HG02885 (cell line): Measurements from ENCODE around the gene MRPL51.
"Not testable (repeated sequence)": the region's sequence is repeated elsewhere in the genome, so short reads cannot be mapped to it uniquely, and the experiment has no call there.

Experiments used
- ATAC-seq: cut with Tn5 transposase; IDR thresholded peaks from one replicate; pipeline ENCODE4 v1.9.1; 2021; ENCODE audit warnings: mild to moderate bottlenecking; ENCODE audit not compliant: unreplicated experiment, poor library complexity

The MRPL51 gene

GRCh38 chr12:6490673-6491072 is 2.4 kb downstream of the MRPL51 start:
- ATAC-seq, result not testable (repeated sequence)

GRCh38 chr12:6489449-6489848 is 3.6 kb downstream of the MRPL51 start:
- no peak for ATAC-seq

DNA sequence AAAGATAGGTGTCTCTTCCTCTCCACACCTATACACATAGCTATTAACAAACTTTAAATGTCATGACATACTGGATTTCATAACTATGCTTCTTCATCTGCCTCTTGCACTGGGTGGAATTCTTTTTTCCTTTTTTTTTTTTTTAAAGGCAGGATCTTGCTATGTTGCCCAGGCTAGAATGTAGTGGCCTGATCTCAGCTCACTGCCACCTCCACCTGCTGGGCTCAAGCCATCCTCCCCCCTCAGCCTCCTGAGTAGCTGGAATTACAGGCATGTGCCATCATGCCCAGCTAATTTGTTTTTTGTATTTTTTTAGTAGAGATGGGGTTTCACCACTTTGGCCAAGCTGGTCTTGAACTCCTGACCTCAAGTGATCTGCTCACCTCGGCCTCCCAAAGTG is 4.8 kb downstream of the MRPL51 start:
- no peak for ATAC-seq

GRCh38 chr12:6478416-6478815 is 14.6 kb downstream of the MRPL51 start:
- ATAC-seq, result no peak

- not testable (repeated sequence) for ATAC-seq
Measured at GRCh38 chr12:6477601-6478377, 15.3 kb downstream of the MRPL51 start.

DNA sequence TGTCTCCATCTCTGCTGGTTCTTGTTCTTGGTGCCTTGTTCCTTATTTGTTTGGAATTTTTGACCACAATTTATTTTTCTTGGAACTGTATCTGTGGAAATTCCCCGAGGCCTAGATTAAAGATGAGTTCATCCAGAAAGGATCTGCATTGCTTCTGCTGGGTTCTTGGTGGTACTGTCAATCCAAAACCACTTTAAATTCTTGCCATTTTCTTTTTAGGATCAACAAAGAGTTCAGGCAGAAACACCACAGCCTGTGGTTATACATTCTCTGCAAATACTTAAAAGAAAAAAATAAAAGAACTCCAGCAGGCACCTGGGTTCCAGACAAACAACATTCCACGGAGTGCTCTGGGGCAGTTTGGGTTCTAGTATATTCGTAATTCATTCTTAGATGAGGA is 16.6 kb downstream of the MRPL51 start:
- no peak for ATAC-seq

GRCh38 chr12:6475233-6475975 is 17.7 kb downstream of the MRPL51 start:
- ATAC-seq, result not testable (repeated sequence)

- no peak for ATAC-seq
Measured at GRCh38 chr12:6472491-6472890, 20.6 kb downstream of the MRPL51 start.

DNA sequence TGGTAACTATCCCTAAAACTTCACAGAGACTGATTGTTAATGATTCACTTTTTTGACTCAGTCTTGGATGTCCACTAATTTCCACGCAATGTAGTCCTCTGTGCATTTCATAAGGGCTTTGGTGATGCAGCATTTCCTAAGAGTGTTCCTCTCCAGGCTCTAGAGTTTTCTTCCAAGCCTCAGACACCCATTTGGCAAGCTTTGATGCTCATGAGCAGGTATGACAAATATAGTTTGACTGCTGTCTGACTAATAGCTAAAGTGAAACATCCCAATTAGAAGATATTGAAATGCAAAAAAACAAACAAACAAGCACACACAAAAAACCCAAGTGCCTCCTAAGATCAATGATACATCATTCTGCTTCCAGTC is 21.1 kb downstream of the MRPL51 start:
- ATAC-seq, result no peak

- peak; percentile 90 for ATAC-seq
Measured at GRCh38 chr12:6470375-6471163, 22.5 kb downstream of the MRPL51 start, which contains the start of gene VAMP1. TSS of gene VAMP1 (minus strand) at chr12:6470677. CDS start at chr12:6470531, 146 bp downstream.

GRCh38 chr12:6469609-6470374 is 23.3 kb downstream of the MRPL51 start:
- no peak for ATAC-seq

DNA sequence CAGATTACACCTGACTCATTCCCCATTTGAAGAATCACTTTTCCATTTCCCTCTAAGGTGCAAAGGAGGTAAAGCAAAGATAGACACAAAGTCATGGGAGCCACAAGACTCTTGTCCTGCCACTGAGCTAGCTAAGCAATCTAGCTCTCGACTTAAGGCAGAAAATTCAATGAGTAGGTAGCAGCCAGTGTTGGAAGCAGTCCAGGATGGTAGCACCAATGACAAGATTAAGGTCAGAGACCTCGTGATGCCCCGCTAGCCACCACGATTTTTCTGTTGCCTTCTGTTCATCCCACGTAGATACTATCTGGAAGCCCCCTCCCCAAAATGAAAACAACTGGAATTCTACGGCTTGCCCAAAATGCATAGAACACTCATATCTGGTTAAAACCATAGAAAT is 24.0 kb downstream of the MRPL51 start:
- no peak for ATAC-seq

DNA sequence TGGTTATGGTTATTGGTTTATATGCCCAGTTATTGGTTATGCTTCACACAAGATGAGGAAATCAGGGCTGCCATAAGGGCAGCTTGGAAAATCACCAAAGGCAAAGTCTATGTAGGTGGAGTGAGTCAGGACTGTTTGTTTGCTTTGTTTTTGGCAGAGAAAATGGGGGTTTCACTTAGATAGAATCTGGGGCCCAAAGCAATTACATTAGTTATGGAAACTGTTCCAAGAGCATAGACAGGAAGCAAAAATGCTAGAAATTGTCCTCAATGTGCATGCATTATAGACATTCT is 24.8 kb downstream of the MRPL51 start:
- ATAC-seq, result no peak

DNA sequence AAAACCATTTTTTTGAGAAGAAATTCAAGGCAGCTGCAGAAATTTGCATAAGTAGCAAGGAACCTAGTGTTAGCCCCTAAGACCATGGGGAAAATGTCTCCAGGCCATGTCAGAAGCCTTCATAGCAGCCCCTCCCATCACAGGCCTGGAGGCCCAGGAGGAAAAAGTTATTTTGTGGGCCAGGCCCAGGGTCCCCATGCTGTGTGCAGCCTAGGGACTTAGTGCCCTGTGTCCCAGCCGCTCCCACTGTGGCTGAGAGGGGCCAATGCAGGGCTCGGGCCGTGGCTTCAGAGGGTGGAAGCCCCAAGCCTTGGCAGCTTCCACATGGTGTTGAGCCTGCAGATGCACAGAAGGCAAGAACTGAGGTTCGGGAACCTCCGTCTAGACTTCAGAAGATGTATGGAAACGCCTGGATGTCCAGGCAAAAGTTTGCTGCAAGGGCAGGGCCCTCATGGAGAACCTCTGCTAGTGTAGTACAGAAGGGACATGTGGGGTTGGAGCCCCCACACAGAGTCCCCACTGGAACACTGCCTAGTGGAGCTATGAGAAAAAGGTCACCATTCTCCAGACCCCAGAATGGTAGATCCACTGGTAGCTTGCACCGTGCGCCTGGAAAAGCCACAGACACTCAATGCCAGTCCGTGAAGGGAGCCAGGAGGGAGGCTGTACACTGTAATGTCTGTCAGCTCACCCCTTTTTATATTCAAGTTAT is 25.3 kb downstream of the MRPL51 start:
- not testable (repeated sequence) for ATAC-seq

- ATAC-seq, result not testable (repeated sequence)
Measured at GRCh38 chr12:6466751-6467150, 26.3 kb downstream of the MRPL51 start.

GRCh38 chr12:6466184-6466573 is 26.9 kb downstream of the MRPL51 start:
- ATAC-seq, result no peak

DNA sequence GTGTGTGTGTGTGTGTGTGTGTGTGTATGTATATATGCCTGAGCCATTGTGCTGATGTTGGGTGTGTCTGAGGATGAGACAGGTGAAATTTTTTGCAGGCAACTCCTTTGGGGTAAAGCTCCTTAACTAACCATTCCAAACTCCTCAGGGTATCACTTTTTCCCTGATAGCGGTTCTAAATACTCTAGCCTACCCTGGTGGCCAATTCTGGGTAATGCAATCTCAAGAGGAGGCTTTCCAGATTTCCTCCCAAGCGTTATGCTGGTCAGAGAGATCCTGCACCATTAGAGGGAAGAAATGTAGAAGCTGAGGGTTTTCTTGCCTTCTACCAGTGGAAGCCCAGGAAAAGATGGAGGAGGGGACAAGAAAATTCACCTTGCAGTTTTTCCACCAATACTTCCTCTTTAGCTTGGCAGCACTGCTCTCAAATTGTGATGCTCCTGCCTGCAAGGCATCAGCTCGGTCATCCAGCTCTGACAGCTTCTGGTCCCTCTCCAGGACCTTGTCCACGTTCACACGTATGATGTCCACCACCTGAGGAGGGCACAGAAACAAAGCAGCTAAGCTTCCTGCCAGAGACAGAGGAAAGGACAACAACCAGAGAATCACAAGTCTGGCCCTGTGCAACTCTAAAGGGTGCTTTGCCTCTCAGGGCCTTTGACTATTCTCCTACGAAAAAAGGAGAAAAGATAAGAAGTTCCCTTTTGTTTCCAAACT is 27.4 kb downstream of the MRPL51 start:
- ATAC-seq, result no peak

GRCh38 chr12:6464531-6464930 is 28.5 kb downstream of the MRPL51 start:
- no peak for ATAC-seq

GRCh38 chr12:6463858-6464257 is 29.2 kb downstream of the MRPL51 start:
- ATAC-seq, result no peak
